ENCODE measurements around the gene SLC6A6. TPM values are rescaled to one million over a fixed set of nuclear protein-coding genes. Genes with fewer than 3 reads are reported as not detected.

Gene SLC6A6
- total RNA-seq, 4 donors from 2014 or later, result 14.4 to 35.7 (median 17.0) TPM

GRCh38 chr3:14502472-14502871, 100.1 kb downstream of the SLC6A6 start:
- no peak overlapping the region for H3K27ac ChIP-seq
- intact Hi-C loops (cut with DNase I), result loop anchor here (10.0 kb wide), 1 partner anchor 412 kb away; no protein-coding TSS in a partner anchor
- H3K4me3 ChIP-seq, result no peak overlapping the region
- H3K27me3 ChIP-seq, result no peaks in the 10 kb centered on the region
- no peaks in the 10 kb centered on the region for H3K4me1 ChIP-seq
- H3K9me3 ChIP-seq, result peaks cover 0 to 10% (median 9%) of the 10 kb centered on the region in 3 donors
- TF ChIP-seq, protein P1, sequence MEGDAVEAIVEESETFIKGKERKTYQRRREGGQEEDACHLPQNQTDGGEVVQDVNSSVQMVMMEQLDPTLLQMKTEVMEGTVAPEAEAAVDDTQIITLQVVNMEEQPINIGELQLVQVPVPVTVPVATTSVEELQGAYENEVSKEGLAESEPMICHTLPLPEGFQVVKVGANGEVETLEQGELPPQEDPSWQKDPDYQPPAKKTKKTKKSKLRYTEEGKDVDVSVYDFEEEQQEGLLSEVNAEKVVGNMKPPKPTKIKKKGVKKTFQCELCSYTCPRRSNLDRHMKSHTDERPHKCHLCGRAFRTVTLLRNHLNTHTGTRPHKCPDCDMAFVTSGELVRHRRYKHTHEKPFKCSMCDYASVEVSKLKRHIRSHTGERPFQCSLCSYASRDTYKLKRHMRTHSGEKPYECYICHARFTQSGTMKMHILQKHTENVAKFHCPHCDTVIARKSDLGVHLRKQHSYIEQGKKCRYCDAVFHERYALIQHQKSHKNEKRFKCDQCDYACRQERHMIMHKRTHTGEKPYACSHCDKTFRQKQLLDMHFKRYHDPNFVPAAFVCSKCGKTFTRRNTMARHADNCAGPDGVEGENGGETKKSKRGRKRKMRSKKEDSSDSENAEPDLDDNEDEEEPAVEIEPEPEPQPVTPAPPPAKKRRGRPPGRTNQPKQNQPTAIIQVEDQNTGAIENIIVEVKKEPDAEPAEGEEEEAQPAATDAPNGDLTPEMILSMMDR (IDR thresholded peaks at IDR 0.05), result no peak
- no peak for TF ChIP-seq POLR2A (IDR thresholded peaks at IDR 0.05)
- DNase-seq, result no peak
- no peaks in the 10 kb centered on the region for H3K36me3 ChIP-seq

DNA sequence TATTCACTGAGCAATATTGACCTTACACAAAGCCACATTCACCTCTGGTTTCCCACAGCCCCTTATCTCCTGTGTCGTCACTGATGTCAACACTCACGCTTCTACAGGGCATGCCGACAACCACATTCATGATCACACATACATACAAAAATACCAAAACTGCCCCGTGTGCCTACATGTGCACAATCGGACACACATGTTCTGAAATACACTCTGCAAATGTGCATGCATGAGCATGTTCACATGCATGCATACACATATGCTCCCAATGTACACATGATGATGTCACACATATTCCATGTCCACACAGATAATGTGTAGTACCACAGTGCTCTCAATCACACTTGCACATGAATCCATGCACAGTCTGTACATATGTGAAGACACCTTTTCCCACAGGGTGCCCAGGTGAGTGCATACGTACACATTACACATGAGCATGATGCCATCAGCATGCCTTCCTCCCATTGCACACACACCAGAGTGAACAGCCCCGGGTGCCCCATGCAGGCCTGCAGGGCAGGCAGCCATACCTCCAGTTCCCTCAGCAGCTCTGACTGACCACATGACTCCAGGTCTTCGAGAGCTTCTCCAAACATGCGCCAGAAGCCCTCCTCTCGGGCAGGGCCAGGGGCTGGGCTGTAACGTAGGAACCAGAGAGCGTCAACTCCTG, 100.8 kb downstream of the SLC6A6 start:
- no peak for DNase-seq
- intact Hi-C loops (cut with DNase I), result loop anchor here (10.0 kb wide), 1 partner anchor 412 kb away; no protein-coding TSS in a partner anchor

GRCh38 chr3:14503706-14504065, 101.3 kb downstream of the SLC6A6 start:
- no peak overlapping the region for H3K27ac ChIP-seq
- DNase-seq, result no peak
- no peak for TF ChIP-seq POLR2A (IDR thresholded peaks at IDR 0.05)
- TF ChIP-seq, protein P1 (IDR thresholded peaks at IDR 0.05), result no peak
- intact Hi-C loops (cut with DNase I), result loop anchor here (10.0 kb wide), 1 partner anchor 411 kb away; no protein-coding TSS in a partner anchor
- peaks cover 0 to under 1% (median 0%) of the 10 kb centered on the region in 3 donors for H3K4me1 ChIP-seq
- no peaks in the 10 kb centered on the region for H3K36me3 ChIP-seq
- H3K27me3 ChIP-seq, result no peaks in the 10 kb centered on the region
- H3K9me3 ChIP-seq, result peaks cover 0 to 10% (median 9%) of the 10 kb centered on the region in 3 donors
- 83 to 87% methylated on average over 5 to 11 of the region's 20 CpGs for WGBS, 2 donors
- no peak overlapping the region for H3K4me3 ChIP-seq

More for the DNA sequence above, 100.8 kb downstream of the SLC6A6 start:
- 91 to 93% methylated on average over 6 to 7 of the region's 12 CpGs for WGBS, 2 donors
- H3K36me3 ChIP-seq, result no peaks in the 10 kb centered on the region
- no peaks in the 10 kb centered on the region for H3K27me3 ChIP-seq
- no peak overlapping the region for H3K27ac ChIP-seq
- no peak overlapping the region for H3K4me3 ChIP-seq
- no peaks in the 10 kb centered on the region for H3K4me1 ChIP-seq
- H3K9me3 ChIP-seq, result peaks cover 0 to 10% (median 9%) of the 10 kb centered on the region in 3 donors
- TF ChIP-seq, protein P1 (IDR thresholded peaks at IDR 0.05), result no peak
- no peak for TF ChIP-seq POLR2A (IDR thresholded peaks at IDR 0.05)

DNA sequence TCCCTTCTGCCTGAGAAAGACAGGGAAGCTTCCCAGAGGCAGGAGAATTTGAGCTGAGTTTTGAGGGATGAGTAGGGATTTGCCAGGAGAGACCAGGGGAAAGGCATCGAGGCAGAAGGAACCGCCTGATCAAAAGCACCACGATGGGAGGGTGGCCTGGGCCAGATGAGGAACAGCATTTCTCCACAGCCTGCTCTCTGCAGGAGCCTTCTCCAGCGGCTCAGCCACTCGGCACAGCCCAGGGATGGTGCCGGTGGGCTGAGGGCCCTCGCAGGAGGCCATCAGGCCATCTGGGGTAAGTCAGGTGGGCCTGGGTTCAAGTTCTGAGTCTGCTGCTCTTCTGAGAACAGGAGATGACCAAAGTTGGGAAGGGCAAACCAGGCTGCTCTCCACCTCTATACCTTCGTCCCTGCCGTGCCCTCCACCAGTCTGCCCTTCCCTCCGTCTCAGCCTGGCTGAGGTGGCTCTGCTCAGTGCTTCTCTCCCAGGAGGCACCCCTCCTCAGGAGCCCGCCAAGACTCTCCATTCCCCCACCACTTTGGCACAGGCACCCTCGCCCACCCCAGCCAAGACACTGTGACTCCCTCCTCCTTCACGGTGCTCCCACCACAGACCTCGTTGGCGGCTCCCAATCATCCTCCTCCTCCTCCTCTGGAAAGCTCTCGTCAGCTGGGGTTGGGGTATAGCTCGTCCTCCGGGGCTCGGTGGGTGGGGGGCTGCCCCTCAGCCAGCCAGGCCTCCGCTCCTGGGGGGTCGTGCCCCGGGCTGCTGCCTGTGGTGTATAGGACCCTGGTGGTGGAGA, 102.8 kb downstream of the SLC6A6 start:
- no peaks in the 10 kb centered on the region for H3K36me3 ChIP-seq
- no peak overlapping the region for H3K27ac ChIP-seq
- WGBS, 2 donors, result 75% methylated on average over 10 to 20 of the region's 22 CpGs
- no peak overlapping the region for H3K4me3 ChIP-seq
- intact Hi-C loops (cut with DNase I), result loop anchor here (10.0 kb wide), 1 partner anchor 410 kb away; no protein-coding TSS in a partner anchor
- DNase-seq, result no peak
- peaks cover 0 to 5% (median 5%) of the 10 kb centered on the region in 3 donors for H3K4me1 ChIP-seq
- no peaks in the 10 kb centered on the region for H3K27me3 ChIP-seq
- no peak for TF ChIP-seq POLR2A (IDR thresholded peaks at IDR 0.05)
- TF ChIP-seq, protein P1 (IDR thresholded peaks at IDR 0.05), result no peak
- H3K9me3 ChIP-seq, result peaks cover 0 to 10% (median 9%) of the 10 kb centered on the region in 3 donors

All from esophagus squamous epithelium (tissue), 5 donors.